IPS-11a (cell line): ENCODE data around the gene STX2.
"Not testable (repeated sequence)": the region's sequence is repeated elsewhere in the genome, so short reads cannot be mapped to it uniquely, and the experiment has no call there.

Source experiments
- H3K4me3 ChIP-seq: one replicate; pipeline ENCODE4 v1.5.1; 2013; ENCODE audit warnings: low read depth, low read length, control low read depth

STX2 gene

GRCh38 chr12:130768120-130768519 is 70.9 kb downstream of the STX2 start:
- no peak overlapping the region for H3K4me3 ChIP-seq

GRCh38 chr12:130766470-130766869 is 72.6 kb downstream of the STX2 start:
- H3K4me3 ChIP-seq: no peak overlapping the region

- no peak overlapping the region for H3K4me3 ChIP-seq
Measured at GRCh38 chr12:130765186-130765659, 73.8 kb downstream of the STX2 start.

GRCh38 chr12:130764475-130765185 is 74.4 kb downstream of the STX2 start:
- H3K4me3 ChIP-seq: no peak overlapping the region

GRCh38 chr12:130764073-130764472 is 75.0 kb downstream of the STX2 start:
- no peak overlapping the region for H3K4me3 ChIP-seq

GRCh38 chr12:130762319-130762675 is 76.8 kb downstream of the STX2 start:
- H3K4me3 ChIP-seq: no peak overlapping the region

GRCh38 chr12:130761537-130762318 is 77.3 kb downstream of the STX2 start:
- H3K4me3 ChIP-seq: no peak overlapping the region

- H3K4me3 ChIP-seq: no peak overlapping the region
Measured at GRCh38 chr12:130754234-130754901, 84.7 kb downstream of the STX2 start.

- H3K4me3 ChIP-seq: no peak overlapping the region
Measured at GRCh38 chr12:130752692-130753230, 86.3 kb downstream of the STX2 start.

- H3K4me3 ChIP-seq: not testable (repeated sequence)
Measured at GRCh38 chr12:130752037-130752436, 87.0 kb downstream of the STX2 start.

- H3K4me3 ChIP-seq: no peak overlapping the region
Measured at GRCh38 chr12:130748786-130749185, 90.3 kb downstream of the STX2 start.

GRCh38 chr12:130747867-130748740 is 90.9 kb downstream of the STX2 start:
- H3K4me3 ChIP-seq: no peak overlapping the region

GRCh38 chr12:130746546-130746945 is 92.5 kb downstream of the STX2 start:
- H3K4me3 ChIP-seq: no peak overlapping the region

- no peak overlapping the region for H3K4me3 ChIP-seq
Measured at GRCh38 chr12:130745921-130746320, 93.1 kb downstream of the STX2 start.

GRCh38 chr12:130744274-130744673 is 94.8 kb downstream of the STX2 start:
- H3K4me3 ChIP-seq: no peak overlapping the region

- H3K4me3 ChIP-seq: no peak overlapping the region
Measured at GRCh38 chr12:130743606-130744005, 95.4 kb downstream of the STX2 start.

- H3K4me3 ChIP-seq: no peak overlapping the region
Measured at GRCh38 chr12:130743176-130743575, 95.9 kb downstream of the STX2 start.

- no peak overlapping the region for H3K4me3 ChIP-seq
Measured at GRCh38 chr12:130742716-130743115, 96.3 kb downstream of the STX2 start.

- H3K4me3 ChIP-seq: no peak overlapping the region
Measured at GRCh38 chr12:130742112-130742511, 96.9 kb downstream of the STX2 start.
